NCI-H146 treated with DMSO at 0.1 percent for 48 hours (cell line): ENCODE results near the gene SHROOM3.
A peak's percentile ranks its signal among the peaks of the same experiment; 100 is the strongest.
"Not testable (repeated sequence)": the region's sequence is repeated elsewhere in the genome, so short reads cannot be mapped to it uniquely, and the experiment has no call there.

Source experiments
- DNase-seq: peaks from one replicate; lab custom pipeline; 2025; ENCODE audit not compliant: unreplicated experiment; lab: John Stamatoyannopoulos, UW

The SHROOM3 gene

DNA sequence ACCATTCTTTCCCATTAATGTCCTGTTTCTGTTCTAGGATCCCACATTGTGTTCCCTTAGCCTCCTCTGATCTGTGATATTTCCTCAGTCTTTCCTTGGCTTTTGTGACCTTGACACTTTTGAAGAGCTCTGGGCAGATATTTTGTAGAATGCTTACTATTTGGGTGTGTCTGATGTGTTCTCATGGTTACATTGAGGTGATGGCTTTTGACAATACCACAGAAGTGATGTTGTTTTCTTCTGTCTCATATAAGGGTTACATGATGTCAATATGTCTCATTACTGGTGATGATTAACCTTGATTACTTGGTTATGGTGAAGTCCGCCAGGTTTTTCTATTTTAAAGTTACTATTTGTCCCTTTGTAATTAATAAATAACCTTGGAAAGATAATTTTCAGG lies 279.2 kb downstream of the SHROOM3 start:
- no peak for DNase-seq

DNA sequence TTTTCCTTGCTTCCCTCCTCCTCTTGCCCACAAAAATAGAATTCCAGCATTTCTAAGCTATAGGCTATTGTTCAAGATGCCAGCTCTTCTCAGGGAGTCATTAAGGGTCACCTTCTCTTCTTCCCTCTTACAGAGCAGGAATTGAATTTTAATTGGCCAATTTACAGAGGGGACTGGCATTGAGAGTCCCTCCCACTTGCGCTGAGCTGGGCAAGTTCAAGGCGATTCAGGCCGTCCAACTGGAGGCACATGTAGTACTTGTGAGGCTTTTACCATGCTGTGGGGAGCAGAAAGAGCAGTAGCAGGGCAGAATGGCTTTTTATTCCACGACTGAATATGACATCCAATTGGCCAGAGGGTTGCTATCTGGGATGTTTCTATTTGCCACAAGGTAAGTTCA lies 281.0 kb downstream of the SHROOM3 start:
- no peak for DNase-seq

DNA sequence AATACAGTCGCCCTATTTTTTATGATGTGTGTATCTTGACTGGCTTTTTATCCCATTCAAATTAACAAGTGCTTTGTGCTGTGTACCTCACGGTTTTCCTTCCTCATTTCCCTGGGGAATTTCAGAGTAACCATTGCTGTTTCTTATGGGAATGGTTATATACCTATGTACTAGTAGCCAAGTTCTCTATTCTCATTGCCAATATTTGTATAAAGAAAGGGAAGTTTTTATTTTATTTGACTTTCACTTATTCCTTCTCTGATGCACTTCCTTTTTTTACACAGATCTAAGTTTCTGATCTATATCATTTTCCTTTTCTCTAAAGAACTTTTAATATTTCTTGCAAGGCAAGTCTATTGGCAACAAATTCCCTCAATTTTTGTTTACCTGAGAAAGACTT lies 281.6 kb downstream of the SHROOM3 start:
- no peak for DNase-seq

DNA sequence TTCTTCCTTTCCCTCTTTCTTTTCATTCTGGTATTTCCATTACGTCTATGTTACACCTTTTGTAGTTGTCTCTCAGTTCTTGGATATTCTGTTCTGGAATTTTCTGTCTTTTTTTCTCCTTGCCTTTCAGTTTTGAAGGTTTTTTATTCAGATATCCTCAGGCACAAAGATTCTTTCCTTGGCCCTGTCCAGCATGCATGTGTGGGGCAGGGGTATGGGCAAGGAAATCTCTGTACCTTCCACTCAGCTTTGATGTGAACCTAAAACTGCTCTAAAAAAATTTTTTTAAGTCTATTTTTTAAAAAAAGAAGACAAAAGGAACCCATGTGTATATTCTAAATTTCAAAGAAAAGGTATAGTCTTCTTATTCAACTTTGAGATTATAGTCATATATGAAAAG lies 282.4 kb downstream of the SHROOM3 start:
- DNase-seq, result no peak

DNA sequence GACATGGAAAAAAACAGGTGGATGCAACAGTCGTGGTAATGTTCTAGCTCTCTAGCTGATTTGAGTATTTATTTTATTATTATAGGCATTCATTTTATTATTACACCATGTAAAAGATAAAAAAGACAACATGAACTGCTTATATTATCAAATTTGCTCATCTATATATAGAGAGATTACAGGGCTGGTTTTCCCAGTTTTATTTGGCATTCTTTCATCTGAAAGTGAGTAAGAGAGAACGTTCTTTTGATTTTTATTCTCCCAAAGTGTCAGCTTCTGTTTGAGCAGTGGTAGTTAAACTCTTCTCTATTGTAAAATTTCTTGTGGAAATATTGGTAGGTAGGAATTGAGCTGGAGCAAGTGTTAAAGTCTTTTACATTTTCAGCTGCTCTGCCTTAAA lies 283.0 kb downstream of the SHROOM3 start:
- DNase-seq, result no peak

DNA sequence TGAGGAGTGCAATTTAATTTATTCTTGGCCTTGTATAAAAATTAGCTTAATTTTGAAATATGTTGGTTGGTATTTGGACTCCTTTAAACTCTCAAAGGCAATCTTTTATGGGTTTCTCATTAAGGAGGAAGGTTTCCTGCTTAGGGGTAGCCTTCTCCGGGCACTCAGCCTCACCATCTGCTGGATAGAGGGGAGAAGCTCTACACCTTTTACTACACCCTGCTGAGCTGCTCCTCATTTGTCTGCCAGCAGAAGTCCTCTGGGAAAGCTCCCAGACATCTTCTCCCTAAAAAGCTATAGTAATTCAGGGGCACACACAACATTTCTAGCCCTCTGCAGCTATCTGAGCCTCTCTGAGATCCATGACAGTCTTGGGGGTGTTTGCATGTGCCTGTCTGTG lies 283.8 kb downstream of the SHROOM3 start:
- DNase-seq, result no peak

- DNase-seq, result no peak
Observed at GRCh38 chr4:76720121-76720520, 285.1 kb downstream of the SHROOM3 start.

DNA sequence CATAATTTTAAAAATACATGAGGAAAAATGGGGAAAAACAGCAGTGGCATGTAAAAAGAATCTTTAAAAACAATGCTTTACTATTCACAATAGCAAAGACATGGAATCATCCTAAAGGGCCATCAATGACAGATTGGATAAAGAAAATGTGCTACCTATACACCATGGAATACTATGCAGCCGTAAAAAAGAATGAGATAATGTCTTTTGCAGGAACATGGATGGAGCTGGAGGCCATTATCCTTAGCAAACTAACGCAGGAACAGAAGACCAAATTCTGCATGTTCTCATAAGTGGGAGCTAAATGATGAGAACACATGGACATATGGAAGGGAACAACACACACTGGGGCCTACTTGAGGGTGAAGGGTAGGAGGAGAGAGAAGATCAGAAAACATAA lies 287.1 kb downstream of the SHROOM3 start:
- DNase-seq, result not testable (repeated sequence)

DNA sequence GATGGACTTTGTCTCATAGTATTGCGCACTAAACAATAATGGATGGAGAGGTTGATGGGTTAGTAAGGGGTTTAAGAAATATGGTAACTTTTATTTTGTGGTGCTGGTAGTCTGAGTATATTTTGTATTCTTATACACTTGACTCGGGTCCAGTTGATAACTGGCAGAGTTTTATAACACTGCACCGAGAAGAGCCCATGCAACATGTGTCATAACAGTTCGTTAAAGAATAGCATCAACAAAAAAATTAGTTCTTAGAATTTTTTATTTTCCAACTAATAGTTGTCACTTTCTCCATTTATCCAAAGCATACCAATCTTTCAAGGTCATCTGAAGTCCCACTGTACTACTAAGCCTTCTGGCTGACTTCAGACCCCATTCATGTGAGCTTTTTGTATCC lies 287.8 kb downstream of the SHROOM3 start:
- DNase-seq, result no peak

GRCh38 chr4:76723373-76723772 lies 288.3 kb downstream of the SHROOM3 start:
- no peak for DNase-seq

- DNase-seq, result no peak
Observed at GRCh38 chr4:76723924-76724323, 288.9 kb downstream of the SHROOM3 start.

- no peak for DNase-seq
Observed at GRCh38 chr4:76725039-76725438, 290.0 kb downstream of the SHROOM3 start.

DNA sequence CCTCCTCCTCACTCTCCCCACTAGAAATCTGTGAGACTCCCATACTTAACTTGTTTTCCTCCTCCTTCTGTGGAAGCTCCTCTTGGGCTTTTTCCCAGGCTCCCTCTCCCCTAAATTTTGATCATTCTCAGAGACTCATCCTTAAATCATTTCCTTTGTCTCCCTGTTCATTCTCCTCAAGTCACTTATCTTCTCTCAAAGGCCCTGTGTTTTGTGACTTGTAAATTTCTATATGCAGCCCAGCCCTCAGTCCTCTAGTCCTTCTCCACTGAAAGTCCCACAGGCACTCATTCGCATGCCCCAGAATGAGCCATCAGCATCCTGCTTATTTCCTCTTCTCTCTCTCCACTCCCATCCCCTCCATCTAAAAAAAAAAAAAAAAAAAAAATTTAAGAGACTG lies 291.1 kb downstream of the SHROOM3 start:
- no peak for DNase-seq

DNA sequence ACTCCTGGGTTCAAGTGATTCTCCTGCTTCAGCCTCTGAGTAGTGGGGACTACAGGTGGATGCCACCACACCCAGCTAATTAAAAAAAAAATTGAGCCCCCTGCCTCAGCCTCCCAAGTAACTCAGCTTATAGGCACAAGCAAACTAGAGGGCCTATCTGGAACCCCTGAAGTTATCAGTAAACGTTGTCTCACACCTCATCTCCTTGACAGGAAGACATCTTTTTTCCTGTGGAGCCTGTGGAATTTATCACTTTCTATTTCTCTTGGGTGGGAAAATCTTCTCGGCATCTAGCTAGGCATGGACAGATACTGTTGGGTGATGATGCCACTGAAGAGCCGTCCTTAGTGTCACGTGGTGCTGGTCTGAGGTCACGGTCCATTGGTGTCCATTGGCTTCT lies 291.6 kb downstream of the SHROOM3 start:
- no peak for DNase-seq

DNA sequence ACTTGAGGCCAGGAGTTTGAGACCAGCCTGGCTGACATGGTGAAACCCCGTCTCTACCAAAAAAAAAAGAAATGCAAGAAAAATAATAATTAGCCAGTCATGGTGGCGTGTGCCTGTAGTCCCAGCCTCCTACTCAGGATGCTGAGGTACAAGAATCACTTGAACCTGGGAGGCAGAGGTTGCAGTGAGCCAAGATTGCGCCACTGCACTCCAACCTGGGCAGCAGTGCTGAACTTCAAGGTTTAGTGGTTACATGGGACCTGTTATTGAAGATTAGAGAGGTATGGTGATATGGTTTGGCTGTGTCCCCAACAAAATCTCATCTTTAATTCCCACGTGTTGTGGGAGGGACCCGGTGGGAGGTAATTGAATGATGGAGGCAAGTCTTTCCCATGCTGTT lies 292.9 kb downstream of the SHROOM3 start:
- not testable (repeated sequence) for DNase-seq

DNA sequence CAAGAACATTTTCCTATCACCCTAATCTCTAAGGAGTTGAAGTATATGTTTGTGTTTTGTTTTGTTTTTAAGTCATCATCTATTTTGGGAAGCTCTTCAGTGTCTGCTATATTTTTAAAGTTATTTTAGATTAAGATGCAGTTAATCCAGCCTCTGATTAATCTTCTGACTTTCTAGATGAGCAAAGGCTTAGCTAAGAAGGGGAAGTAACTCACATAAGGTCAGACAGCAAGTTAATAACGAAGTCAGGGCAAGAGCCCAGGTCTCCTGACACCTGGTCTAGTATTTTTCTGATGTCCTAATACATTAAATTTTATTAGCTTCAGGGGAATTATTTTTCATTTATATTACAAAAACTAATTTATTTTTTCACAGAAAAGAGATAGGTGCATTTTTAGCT lies 294.4 kb downstream of the SHROOM3 start:
- DNase-seq, result no peak

GRCh38 chr4:76729980-76730379 lies 295.0 kb downstream of the SHROOM3 start:
- no peak for DNase-seq

- DNase-seq, result no peak
Observed at GRCh38 chr4:76732246-76732645, 297.2 kb downstream of the SHROOM3 start.

DNA sequence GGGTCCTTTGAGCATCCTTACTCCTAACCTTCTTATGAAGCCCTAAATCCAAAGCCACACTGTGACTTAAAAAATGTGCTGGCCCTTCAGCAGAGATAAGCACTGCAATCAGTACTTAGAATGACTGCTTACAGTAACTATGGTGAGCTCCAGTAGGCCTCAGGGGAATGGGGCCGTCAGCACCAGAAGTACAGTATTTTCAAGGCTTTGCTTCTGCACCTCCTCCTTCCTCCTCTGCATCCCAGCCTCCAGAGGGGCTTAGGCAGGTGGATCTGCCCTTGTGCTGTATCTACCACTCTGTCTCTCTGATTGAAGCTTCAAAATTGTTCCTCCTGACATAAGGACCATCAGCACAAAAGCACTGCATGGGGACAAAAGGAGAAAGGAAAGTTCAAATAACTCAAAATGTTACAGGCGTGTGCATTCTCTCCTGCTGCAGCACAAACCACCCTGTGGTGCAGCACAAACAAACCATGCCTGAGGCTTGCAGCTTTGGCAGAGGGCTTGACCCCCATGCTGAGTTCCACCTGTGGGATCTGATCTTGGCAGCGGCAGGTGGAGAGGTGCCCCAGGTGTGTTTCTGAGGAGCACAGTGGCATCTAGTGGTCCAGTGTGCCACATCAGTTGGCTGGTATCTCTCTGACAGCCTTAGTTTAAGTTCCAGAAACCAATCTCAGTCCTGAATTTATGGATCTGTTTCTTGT lies 298.2 kb downstream of the SHROOM3 start:
- DNase-seq, result peak; percentile 98

GRCh38 chr4:76736414-76736813 lies 301.4 kb downstream of the SHROOM3 start:
- no peak for DNase-seq

DNA sequence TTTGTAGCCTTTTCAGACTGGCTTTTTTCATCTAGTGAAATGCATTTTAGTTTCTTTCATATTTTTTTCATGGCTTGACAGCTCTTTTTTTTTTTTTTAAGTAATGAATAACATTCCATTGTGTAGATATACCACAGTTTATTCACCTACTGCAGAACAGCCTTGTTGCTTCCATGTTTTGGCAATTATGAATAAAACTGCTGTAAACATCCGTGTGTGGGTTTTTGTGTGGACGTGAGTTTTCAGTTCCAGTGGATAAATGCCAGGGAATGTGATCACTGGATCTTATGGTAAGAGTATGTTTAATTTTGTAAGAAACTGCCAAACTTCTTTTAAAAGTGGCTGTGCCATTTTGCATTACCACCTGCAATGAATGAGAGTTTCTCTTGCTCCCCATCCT lies 302.2 kb downstream of the SHROOM3 start:
- no peak for DNase-seq

DNA sequence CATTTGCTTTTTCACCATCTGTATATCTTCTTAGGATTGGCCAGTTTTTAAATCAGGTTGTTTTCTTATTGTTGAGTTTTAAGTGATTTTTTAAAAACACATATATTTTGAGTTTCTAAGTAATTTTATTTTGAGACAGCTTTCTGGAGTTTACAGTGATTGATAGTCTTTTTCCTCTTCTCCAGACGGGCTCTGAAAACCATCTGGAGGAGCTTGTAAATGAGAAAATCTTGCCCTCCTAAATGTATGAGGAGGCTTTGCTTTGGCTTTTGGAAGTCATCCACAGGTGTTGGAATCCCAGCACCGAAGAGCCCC lies 302.7 kb downstream of the SHROOM3 start:
- no peak for DNase-seq

DNA sequence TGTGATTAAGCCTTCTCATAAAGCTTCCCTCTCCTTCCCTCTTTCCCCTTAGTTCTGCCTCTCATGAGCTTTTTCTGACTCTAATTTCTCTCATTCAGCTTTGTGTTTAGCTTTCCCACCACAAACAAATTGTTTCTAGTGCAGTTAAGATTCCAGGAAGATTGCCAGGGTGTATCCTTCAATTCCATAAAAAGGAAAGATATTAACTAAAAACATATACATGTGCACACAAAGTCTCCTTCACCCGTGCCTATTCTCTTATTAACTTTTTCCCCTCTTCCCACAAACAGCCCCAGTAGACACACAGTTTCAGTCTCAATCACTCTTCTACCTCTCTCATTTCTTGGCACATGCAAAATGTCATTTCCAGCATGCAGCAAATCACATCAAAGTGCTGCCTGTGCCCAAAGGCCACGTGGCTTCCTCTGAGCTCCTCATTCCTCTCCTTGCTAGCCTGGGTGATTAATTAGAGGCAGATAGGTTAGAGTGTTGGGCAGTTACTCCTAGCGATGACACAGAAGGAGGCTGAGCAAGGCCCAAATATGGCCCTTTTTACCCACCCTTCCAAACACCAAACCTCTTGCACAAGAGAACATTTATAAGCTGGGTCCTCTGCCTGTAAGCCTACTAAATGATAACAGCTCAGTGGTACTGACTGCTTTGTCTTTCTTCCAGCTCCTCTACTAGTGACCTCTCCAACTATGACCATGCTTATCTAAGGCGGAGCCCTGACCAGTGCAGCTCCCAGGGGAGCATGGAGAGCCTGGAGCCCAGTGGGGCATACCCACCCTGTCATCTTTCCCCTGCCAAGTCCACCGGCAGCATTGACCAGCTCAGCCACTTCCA lies 303.3 kb downstream of the SHROOM3 start:
- DNase-seq, result no peak
